ENCODE results near the gene RNASE8.
"Not testable (repeated sequence)": the region's sequence is repeated elsewhere in the genome, so short reads cannot be mapped to it uniquely, and the experiment has no call there.

The RNASE8 gene, protein sequence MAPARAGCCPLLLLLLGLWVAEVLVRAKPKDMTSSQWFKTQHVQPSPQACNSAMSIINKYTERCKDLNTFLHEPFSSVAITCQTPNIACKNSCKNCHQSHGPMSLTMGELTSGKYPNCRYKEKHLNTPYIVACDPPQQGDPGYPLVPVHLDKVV

DNA sequence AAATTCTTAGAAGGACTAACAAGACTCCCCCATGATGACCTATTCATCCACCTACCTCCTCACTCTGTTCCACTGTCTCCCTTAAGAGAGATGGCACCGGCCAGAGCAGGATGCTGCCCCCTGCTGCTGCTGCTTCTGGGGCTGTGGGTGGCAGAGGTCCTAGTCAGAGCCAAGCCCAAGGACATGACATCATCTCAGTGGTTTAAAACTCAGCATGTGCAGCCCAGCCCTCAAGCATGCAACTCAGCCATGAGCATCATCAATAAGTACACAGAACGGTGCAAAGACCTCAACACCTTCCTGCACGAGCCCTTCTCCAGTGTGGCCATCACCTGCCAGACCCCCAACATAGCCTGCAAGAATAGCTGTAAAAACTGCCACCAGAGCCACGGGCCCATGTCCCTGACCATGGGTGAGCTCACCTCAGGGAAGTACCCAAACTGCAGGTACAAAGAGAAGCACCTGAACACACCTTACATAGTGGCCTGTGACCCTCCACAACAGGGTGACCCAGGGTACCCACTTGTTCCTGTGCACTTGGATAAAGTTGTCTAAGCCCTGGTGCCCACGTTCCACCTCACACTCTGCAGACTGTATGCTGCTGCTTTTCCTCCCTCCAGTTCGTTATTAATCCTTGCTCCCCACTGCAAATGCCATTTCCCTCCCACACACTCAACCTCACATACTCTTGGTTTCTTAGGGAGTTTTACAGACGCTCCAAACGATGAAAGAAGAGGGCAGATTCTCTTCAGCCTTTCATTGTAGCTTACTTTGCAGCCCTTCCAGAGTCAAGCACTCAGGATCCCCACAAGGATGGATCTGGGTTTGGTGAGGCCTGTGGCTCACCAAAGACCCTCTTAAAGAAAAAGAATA is at the start of gene RNASE8:
RNASE8 (plus strand) TSS at position 20 of the 873 bp plus-strand sequence; CDS start at position 91, 71 bp downstream.
- no peak for DNase-seq (ENCODE audit: low read depth)

GRCh38 chr14:21009721-21010120 is 47.9 kb upstream of the RNASE8 start:
- not testable (repeated sequence) for DNase-seq (ENCODE audit: low read depth)

GRCh38 chr14:21011136-21011535 is 46.5 kb upstream of the RNASE8 start:
- DNase-seq (ENCODE audit: low read depth): no peak

GRCh38 chr14:21014761-21015190 is 42.8 kb upstream of the RNASE8 start:
- peak; percentile 57 for DNase-seq (ENCODE audit: low read depth)

DNA sequence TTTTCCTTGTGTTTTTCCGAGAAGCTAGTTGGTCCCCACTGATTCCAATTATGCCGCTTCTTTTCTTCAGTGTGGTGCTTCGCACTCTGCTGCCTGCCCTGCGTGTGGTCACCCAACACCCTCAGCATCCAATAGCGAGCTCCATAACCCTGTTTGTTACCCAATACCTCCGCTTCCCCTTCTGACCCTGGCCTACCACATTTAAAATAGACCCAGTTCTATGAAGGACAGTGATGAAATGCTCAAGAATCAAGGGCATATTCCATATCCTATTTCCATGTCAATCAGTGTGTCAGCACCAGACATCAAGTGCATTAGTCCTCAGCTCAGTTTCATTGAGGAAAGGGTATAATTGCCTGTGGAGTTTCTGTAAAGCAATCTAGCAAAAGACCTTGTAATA is 42.3 kb upstream of the RNASE8 start:
- no peak for DNase-seq (ENCODE audit: low read depth)

DNA sequence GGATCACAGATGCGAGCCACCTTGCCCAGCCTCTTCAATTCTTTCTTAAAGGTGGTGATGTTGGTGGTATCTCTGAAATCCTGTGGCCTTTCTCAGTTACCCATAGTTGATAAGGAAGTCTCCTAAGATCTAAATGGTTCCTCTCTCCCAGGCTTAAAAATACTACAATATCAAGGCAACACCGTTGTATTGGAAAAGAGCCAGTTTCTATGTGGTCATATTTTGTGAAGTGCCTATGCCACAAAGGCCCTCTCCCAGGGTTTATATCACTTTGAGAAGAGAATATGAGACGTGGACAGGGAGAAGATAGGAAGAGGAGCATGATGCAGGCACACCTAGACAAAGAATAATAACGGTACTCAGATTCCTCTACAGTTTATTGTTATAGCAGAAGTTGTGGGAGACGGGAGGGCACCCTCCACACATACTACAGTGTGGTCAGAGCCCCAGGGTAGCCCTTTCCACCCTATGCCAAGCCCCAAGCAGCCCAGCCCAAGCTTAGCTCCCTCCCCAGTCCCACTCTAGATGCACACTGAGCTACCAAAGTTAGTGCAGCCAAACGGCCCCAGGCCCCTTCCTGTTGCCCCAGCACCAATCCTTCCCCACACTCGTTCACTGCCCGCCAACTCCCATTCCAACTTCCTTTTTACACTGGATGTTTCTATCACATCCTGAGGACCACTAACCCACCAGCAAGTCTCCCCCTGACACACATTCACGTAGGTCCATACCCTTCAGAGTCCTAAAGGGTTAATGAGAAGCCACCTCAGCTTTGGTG is 41.0 kb upstream of the RNASE8 start:
- DNase-seq (ENCODE audit: low read depth): no peak

- DNase-seq (ENCODE audit: low read depth): no peak
Observed at GRCh38 chr14:21017528-21018245, 39.9 kb upstream of the RNASE8 start.

- DNase-seq (ENCODE audit: low read depth): no peak
Observed at GRCh38 chr14:21018286-21018685, 39.3 kb upstream of the RNASE8 start.

- no peak for DNase-seq (ENCODE audit: low read depth)
Observed at GRCh38 chr14:21018781-21019180, 38.8 kb upstream of the RNASE8 start.

GRCh38 chr14:21019366-21019765 is 38.3 kb upstream of the RNASE8 start:
- no peak for DNase-seq (ENCODE audit: low read depth)

- DNase-seq (ENCODE audit: low read depth): no peak
Observed at GRCh38 chr14:21020977-21021545, 36.6 kb upstream of the RNASE8 start.

DNA sequence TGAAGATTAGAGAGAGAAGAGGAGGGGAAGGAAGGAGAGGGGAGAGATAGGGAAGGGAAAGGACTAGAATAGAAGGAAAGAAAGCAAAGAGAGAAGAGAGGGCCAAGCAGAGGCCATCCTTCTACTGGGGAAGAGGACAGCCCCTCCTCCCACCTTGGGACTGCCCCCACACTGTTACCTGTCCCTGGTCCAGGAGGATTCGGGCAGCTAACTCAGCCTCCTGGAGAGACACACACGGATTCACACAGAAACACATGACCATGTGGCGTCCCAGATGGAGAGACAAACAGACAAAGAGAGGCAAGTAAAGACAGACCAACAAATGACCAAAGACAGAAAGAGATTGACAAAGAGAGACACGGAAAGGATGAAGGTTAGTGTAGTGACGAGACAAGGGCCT is 34.9 kb upstream of the RNASE8 start:
- no peak for DNase-seq (ENCODE audit: low read depth)

DNA sequence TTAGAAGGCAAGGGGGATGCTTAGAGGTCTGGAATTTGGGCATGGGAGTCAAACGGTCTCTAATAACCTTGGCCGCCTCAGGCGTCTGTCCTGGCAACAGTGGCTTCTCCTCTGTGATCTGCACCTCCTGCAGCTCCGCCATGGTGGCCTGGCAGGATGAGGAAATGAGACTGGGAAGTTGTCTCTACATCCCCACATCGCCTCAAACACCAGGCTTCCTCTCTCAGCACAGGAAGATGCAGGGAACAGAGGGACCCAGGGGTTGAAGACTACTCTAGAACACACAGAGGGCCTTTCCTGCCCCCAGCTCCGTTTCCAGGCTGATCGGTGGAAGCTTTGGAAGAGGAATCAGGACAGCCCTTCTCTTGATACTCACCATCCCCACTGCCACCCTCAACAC is 34.4 kb upstream of the RNASE8 start:
- DNase-seq (ENCODE audit: low read depth): no peak

GRCh38 chr14:21023817-21024584 is 33.6 kb upstream of the RNASE8 start:
- no peak for DNase-seq (ENCODE audit: low read depth)

DNA sequence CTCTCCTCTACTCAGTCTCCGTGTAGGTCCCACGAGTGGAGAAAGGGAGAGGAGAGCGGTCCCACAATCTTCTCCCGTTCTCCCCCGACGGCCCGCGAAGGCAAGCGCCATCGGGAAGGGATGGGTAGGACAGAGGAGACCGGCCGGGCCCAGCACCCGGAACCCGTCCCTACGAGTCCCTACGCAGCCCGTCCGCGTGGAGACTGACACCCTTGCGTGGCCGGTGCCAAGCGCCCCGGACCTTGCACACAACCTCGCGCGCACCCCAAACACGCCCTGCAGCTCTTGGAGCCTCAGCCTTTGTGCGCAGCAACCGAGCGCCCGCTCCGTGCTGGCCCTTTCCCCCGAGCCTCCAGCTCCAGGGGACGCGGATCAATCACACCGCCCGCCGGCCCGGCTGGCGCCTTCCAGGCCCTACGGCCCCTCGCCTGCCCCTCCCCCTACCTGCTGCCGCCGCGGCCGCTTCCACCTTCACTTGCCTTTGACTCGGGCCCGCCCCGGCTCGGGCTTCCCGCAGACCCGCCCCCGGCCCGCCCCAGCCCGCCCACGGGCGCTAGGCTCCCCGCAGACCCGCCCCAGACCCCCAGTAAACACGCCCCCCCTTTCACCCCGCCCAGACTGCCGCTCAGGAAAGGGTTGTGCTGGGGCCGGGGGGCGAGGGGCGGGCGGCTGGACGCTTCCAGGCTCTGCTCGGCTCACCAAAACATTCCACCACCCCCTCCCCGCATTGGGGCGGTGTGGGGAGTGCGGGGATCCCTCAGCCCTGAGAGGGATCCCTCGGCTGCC is 32.8 kb upstream of the RNASE8 start, which contains the start of gene NDRG2:
NDRG2 (minus strand) TSS at position 477 of the 786 bp plus-strand sequence. CDS start 1,746 bp downstream, outside the sequence.
- DNase-seq (ENCODE audit: low read depth): peak; percentile 58

GRCh38 chr14:21025371-21026273 is 32.0 kb upstream of the RNASE8 start:
- DNase-seq (ENCODE audit: low read depth): no peak

GRCh38 chr14:21026274-21026987 is 31.2 kb upstream of the RNASE8 start:
- no peak for DNase-seq (ENCODE audit: low read depth)

- no peak for DNase-seq (ENCODE audit: low read depth)
Observed at GRCh38 chr14:21026988-21027315, 30.7 kb upstream of the RNASE8 start.
